Activated CD4-positive, alpha-beta T cell treated with anti-CD3 and anti-CD28 coated beads, Interleukin-2, Interleukin-4, amounts not matched to agents 100 ng/mL and 50 ng/mL, durations not matched to agents 16 hours and 8 hours (primary cell): Measurements from ENCODE around the gene NUP58.

Experiments used
- DNase-seq: peaks from one replicate; pipeline ENCODE4 v3.0.0-alpha.2; 2020; ENCODE audit warnings: low spot score

Gene NUP58

GRCh38 chr13:25377244-25377962 lies 76.0 kb downstream of the NUP58 start:
- no peak for DNase-seq

- no peak for DNase-seq
These were observed 77.1 kb downstream of the NUP58 start for GRCh38 chr13:25378528-25378927.

GRCh38 chr13:25379011-25379410 lies 77.6 kb downstream of the NUP58 start:
- DNase-seq, result no peak

- no peak for DNase-seq
These were observed 78.7 kb downstream of the NUP58 start for GRCh38 chr13:25380082-25380481.

- no peak for DNase-seq
These were observed 79.4 kb downstream of the NUP58 start for GRCh38 chr13:25380741-25381324.

DNA sequence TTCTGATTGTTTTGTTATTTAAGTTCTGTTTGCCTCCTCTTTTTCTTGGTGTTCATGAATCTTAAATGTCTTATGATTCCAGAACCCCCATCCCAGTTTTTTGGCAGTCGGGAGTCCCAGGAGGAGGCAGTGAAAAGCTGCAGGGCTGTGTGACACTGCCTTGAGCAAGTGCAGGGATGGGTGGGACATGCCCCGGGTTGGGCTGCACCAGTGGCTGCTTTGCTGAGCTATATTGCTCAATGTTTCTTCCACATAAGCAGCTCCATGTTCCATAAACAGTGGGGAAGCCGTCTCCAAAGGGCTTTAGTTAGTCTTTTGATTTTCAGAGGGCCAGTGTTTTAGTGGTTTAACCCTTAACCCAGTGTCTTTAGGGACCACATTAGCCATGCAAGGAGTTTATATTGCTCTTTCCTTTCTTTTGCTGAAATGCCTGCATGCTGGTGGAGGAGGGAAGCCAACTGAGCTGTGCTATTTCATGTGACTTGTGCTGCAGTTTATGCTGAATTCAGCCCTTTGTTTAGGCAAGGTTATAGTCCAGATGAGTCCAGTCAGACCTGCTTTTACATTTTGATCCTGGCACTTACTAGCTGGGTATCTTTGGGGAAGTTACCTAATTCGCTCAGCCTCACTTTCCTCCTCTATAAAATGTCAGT lies 83.5 kb downstream of the NUP58 start:
- no peak for DNase-seq

DNA sequence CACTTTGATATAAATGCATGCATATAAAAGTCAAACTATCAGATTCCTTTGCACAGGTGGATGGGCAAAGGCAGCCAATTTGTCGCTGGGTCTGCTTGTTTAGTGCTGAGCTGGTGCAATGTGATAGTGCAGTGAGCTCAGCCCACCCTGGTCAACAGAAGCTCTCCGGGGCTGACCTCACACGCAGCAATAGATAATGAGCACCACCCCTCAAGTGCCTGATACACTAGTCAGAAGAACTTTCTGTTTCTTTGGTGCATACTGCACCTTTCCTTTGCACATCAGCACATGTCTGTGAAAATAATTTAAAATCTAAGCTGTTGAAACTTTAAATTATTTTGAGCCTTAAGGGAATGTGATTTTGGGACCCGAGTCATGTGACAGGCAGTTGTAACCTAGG lies 90.5 kb downstream of the NUP58 start:
- no peak for DNase-seq
